ENCODE data around the gene HDAC8.
"Not testable (repeated sequence)": the region's sequence is repeated elsewhere in the genome, so short reads cannot be mapped to it uniquely, and the experiment has no call there.

The HDAC8 gene

GRCh38 chrX:72572248-72573157 lies at the start of gene HDAC8:
Gene HDAC8, minus strand, starts transcription at chrX:72572843. Its CDS starts 82 bp downstream, at chrX:72572761.
- FAIRE-seq, result no peak

- no peak for FAIRE-seq
These were observed 49.2 kb upstream of the HDAC8 start for GRCh38 chrX:72621625-72622485.

GRCh38 chrX:72621163-72621562 lies 48.5 kb upstream of the HDAC8 start:
- FAIRE-seq, result no peak

- FAIRE-seq, result no peak
These were observed 48.0 kb upstream of the HDAC8 start for GRCh38 chrX:72620550-72621145.

- FAIRE-seq, result peak; percentile 24
These were observed 36.7 kb upstream of the HDAC8 start for GRCh38 chrX:72609313-72609712.

- peak; percentile 5 for FAIRE-seq
These were observed 32.1 kb upstream of the HDAC8 start for GRCh38 chrX:72604705-72605104.

- no peak for FAIRE-seq
These were observed 31.5 kb upstream of the HDAC8 start for GRCh38 chrX:72604112-72604511.

GRCh38 chrX:72591038-72591437 lies 18.4 kb upstream of the HDAC8 start:
- not testable (repeated sequence) for FAIRE-seq

- FAIRE-seq, result no peak
These were observed 11.5 kb upstream of the HDAC8 start for GRCh38 chrX:72584163-72584562.

- no peak for FAIRE-seq
These were observed 3.7 kb upstream of the HDAC8 start for GRCh38 chrX:72576141-72576894.

GRCh38 chrX:72573158-72573511 lies 492 bp upstream of the HDAC8 start:
- peak; percentile 96 for FAIRE-seq

- no peak for FAIRE-seq
These were observed 2.9 kb downstream of the HDAC8 start for GRCh38 chrX:72569786-72570185.

GRCh38 chrX:72568406-72569092 lies 4.1 kb downstream of the HDAC8 start:
- no peak for FAIRE-seq

- no peak for FAIRE-seq
These were observed 6.2 kb downstream of the HDAC8 start for GRCh38 chrX:72566448-72566847.

GRCh38 chrX:72559655-72560054 lies 13.0 kb downstream of the HDAC8 start:
- FAIRE-seq, result not testable (repeated sequence)

GRCh38 chrX:72554448-72555140 lies 18.0 kb downstream of the HDAC8 start:
- no peak for FAIRE-seq

GRCh38 chrX:72552443-72552842 lies 20.2 kb downstream of the HDAC8 start:
- FAIRE-seq, result not testable (repeated sequence)

- FAIRE-seq, result no peak
These were observed 26.7 kb downstream of the HDAC8 start for GRCh38 chrX:72545990-72546389.

- peak; percentile 99 for FAIRE-seq
These were observed 32.3 kb downstream of the HDAC8 start for GRCh38 chrX:72540318-72540717.

- no peak for FAIRE-seq
These were observed 32.8 kb downstream of the HDAC8 start for GRCh38 chrX:72539822-72540221.

GRCh38 chrX:72536542-72536941 lies 36.1 kb downstream of the HDAC8 start:
- no peak for FAIRE-seq
